HG03432 (cell line): Measurements from ENCODE around the gene STK32B.

Experiments used
- ATAC-seq: cut with Tn5 transposase; IDR thresholded peaks from one replicate; pipeline ENCODE4 v1.9.1; 2021; ENCODE audit warnings: mild to moderate bottlenecking, moderate library complexity; ENCODE audit not compliant: unreplicated experiment

The STK32B gene

DNA sequence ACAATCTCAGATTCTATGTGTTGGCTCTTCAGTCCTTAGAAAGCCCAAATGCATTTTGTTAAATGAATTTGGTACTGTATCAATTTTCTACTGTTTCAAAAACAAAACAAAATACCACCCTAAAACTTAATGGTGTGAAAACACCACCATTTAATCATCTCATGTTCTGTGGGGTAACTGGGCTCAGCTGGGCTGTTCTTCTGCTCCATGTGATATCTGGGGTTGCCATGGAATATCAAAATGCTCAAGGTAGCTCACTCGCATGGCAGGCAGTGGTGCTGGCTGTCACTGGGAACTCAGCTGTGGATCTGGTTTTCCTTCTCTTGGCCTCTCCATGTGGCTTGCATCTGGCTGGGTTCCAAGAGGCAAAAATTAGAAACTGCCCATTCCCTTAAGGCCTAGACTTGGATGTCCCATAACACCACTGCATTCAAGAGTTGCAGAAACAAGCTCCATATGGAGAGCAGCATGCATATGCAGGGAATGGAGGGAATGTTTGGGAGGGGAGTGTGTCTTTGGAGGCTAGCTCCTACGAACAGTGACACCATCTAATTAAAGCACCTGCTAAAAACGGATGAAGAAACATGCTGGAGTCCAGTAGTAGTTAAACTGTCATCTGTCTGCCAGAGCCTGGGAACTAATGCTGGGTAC is 279.2 kb downstream of the STK32B start:
- ATAC-seq: no peak

DNA sequence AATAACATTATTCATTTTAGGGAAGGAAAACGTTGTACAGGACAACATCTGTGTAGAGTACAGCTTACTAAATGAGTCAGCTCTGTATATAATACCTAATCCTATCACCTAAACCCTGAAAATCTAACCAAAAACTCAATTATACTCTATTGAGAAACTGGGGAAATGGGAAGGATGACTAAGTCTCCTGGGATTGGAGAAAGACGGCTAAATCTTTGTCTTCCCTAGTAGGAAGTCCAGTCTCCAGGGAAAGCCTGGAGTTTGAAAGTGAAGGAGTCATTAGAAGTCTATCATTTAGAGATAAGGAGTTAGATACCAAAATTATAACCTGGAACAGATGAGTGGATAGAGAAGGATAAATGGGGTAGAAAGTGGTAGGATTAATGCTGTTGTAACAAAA is 286.5 kb downstream of the STK32B start:
- ATAC-seq: no peak

DNA sequence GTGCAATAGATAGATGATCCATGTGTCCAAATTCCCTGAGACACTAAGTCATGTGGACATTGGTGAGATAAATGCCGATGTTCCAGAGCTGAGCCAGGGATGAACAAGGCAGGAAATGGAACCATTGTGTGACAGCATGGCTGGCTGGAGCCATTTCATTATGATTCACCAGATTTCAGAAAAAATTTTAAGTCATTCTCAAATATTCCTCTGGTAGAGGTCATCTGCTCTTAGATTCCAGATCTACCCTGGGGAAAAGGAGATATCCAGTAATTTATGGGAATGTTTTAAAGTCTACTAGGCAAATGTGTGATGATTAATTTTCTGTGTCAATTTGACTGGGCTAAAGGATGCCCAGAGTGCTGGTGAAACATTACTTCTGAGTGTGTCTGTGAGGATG is 287.3 kb downstream of the STK32B start:
- ATAC-seq: no peak

GRCh38 chr4:5340991-5341451 is 289.7 kb downstream of the STK32B start:
- no peak for ATAC-seq

- ATAC-seq: no peak
These were observed 290.2 kb downstream of the STK32B start for GRCh38 chr4:5341526-5341925.

DNA sequence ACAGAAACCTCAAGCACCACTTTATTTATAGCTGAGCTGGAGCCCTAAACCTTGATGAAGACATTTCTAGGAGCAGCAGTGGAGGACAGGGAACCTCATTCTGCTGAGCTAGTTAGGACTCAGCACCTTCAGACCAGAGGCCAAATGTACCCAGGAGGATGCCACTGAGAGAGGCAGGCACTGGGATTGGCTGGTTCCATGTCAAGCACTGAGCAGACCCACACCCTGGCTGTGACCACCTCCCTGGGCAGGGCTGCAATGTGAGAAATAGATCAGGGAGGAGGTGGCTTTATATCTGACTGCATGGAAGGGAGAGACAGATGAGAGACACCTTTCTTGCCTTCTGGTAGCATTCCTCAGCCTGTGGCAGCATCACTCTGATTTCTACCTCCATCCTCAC is 304.6 kb downstream of the STK32B start:
- ATAC-seq: no peak

DNA sequence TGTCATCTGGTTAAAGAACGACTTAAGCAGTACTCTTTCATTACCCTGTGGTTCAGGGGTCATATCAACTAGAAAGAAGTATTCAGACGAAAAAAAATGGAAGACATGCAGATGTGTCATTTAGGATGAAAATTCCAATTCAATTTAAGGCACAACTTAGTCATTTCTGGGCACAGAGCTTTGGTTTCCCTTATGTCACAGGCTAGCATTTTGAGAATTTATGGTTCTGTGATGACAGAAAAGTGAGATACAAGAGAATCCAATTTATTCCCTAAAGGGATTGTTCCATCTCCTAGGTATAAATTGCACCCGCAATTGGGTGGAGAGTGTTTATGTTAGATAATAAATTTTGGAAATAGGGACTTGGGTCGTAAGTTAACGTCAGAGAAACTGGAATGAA is 306.6 kb downstream of the STK32B start:
- ATAC-seq: no peak

- no peak for ATAC-seq
These were observed 310.7 kb downstream of the STK32B start for GRCh38 chr4:5361968-5362367.

GRCh38 chr4:5364406-5364805 is 313.1 kb downstream of the STK32B start:
- no peak for ATAC-seq

DNA sequence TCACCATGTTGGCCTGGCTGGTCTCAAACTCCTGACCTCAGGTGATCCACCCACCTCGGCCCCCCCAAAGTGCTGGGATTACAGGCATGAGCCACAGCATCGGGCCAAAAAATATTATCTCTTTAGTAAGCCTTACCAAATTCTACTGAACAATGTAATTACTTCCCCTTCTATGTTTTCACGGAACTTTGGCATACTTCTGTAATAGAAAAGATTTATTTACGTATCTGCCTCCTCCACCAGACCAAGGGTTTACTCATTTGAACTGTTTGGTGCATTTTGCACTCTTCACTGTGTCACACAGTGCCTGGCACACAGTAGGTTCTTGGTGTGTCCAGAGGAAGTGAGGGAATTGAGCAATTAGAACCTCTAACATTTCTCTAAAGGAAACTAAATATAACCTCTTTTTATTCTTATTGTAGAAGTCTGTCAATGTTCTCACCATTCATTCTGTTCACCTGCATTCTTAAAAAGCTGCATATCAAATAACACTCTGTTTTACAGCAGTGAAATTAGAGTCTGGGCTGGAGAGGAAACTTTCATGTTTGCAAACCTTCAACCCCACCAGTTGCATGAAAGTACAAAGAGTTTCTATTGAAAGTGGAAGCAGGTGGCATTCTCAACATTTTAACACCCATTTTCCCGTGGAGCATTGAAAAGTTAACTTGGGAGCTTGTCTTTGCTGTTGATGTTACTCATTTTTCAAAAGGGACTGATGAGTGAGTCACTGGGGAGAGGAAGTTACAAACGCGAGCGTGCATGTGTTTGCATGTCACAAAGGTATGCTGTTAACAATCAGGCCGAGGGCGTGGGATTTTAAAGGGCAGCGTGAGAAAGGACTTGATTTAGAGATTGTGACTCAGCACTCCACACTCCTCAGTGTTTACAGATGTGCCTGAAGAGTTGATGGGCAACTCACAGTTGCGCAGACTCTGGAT is 314.1 kb downstream of the STK32B start:
- no peak for ATAC-seq

GRCh38 chr4:5366009-5366386 is 314.7 kb downstream of the STK32B start:
- no peak for ATAC-seq

DNA sequence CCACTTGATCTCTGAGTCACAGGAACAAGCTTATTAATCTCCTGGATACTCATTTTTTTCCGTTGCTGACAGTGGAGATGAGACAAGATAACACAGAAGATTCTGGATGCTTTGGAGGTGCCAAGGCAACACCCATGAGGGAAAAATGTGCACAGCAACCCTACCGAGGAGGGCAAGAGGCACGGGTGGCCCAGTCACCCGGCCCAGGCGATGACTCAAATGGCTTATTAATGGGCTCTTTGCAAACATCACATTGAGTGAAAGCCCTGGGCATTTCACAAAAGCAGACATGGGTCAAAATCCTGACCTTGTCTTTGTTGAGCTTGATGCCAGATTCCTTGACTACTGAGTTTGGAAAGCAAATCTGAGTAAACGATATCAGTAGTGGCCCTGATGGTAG is 315.1 kb downstream of the STK32B start:
- no peak for ATAC-seq

DNA sequence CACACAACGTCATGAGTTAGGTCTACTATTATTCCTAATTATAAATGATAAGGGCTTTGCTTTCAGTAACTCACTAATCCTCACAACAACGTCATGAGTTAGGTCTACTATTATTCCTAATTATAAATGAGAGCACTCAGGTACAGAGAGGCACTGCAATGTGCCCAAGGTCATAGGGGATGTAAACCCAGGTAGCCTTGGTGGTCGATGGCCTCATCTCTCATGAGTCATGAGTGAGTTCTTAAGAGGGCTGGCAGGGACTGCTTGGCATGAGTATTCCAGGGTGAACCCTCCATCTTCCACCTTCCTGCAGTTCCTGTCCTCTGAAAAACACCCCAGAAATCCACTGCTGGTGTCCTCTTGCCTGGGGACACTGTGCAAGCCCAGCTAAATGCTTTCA is 317.1 kb downstream of the STK32B start:
- ATAC-seq: no peak

DNA sequence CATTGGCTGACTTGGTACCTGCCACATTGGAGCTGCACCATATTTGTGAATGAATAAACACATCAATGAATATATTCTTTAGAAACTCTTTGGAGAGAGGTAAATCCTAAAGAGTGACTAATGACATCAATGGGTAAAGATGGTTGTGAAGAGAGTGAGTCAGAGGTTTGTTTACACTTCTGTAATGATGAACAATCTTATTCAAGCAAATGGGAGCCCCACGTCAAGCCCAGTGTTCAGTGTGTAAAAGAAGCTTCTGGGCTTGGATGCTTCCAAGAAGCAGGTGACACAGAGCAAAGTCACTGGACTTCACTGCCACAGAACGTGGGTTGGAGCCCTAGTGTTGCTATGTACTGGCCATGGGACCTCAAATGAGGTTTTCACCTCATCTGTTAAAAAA is 319.0 kb downstream of the STK32B start:
- no peak for ATAC-seq

DNA sequence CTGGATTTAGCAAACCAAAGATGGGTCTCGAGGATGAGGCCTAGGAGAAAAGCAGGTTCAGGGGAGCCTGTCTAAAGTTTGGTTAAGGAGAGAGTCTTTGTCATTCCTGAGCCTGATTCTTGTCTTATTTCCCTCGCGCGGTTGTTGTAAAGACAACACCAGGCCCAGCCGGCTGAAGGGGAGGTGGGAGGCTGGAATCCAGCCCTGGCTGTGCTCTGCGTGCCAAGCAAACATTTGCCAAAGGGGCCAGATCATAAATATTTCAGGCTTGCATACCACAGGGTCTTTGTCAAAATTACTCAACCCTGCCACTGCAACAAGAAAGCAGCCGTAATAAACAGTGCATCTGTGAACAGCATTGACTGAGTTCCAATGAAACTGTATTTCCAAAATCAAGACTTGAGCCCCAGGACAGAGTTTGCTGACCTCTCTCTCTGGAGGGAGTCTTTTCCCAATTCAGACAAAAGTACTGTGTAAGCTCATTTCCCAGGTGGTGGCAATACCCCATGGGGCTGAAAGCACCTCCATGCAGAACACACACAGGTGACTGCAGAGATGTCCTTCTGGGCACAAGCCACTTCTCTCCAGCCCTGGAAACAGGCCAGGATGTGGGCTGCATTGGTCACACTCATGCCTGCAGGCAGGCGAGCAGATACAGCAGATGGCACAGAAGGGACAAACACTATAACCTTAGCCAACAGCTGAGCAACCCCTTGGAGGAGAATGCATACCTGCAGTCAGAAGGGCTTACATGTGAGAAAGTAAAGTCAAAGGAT is 320.3 kb downstream of the STK32B start:
- ATAC-seq: no peak

DNA sequence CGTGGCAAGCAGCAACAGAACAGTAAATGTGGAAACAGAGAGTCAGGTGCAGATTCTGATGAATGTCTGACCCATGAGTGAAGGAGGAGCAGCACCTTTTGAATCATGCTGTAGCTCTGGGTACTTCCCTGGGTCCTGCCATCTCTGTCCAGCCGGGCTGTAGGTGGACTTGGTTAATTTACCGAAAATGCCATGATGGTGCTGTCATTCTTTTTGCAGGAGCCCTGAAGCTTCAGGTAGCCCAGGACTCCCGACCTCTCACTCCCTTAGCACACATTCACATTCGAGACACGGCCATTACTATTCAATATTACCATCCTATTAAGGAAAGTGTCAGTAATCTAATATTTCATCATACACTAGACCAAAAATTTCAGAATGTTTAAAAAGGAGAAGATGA is 320.9 kb downstream of the STK32B start:
- no peak for ATAC-seq

DNA sequence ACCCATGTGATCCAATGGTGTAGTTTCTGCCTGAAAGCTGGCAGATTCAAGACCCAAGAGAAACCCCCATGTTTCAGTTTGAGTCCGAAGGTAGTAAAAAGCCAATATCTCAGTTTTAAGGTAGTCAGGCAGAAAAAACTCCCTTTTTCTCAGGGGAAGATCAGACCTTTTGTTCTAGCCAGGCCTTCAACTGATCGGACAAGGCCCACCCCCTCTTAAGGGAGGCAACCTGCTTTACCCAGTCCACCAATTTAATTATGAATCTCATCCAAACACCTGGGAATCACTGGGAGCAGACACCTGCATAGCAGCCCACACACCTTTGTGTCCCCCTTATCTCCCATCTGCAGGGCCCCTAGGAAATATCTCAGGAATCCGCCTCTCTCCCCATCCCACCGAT is 322.0 kb downstream of the STK32B start:
- ATAC-seq: no peak

GRCh38 chr4:5374592-5374991 is 323.3 kb downstream of the STK32B start:
- ATAC-seq: no peak

DNA sequence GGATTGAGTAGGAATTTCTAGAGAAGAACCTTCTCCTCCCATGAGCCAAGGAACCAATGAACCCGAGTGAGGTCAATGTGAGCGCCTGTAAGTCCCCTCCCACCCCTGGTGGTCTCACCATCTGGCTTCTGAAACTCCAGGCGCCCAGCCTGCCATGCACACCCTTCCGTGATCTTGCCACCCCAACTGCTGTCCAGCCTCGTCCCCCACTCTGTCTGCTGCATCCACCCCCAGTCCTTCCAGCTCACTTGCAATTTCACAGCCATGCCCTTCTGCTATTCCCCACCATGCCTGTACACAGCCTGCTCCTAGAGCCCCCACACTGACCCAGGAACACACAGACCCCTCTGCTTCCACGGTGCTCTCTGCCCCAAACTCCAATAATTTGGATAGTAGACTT is 323.7 kb downstream of the STK32B start:
- no peak for ATAC-seq

GRCh38 chr4:5376015-5376414 is 324.7 kb downstream of the STK32B start:
- no peak for ATAC-seq

DNA sequence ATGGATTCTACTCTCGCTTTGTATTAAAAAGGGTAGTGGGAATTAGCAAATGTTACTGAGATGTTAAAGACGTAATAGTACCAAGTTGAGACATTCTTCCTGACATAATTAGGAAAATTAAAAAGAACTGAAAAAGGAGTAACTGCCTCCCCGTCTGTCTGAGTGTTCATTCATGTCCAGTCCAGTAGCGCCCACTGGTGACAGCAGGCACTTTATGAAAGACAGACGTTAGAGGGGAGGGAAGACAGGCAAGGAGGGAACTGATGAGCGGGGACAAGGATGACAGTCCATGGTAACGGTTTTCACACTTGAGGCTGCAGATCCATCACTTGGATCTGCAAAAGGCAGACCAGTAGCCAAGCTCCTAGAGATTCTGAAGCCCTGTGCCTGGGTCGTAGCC is 326.7 kb downstream of the STK32B start:
- ATAC-seq: no peak

GRCh38 chr4:5379895-5380294 is 328.6 kb downstream of the STK32B start:
- ATAC-seq: no peak
